CMK (cell line): ENCODE measurements around the gene ZNF277.

Experiments
- DNase-seq: peaks from one replicate; pipeline ENCODE4 v3.0.0-alpha.2; 2010; ENCODE audit warnings: low read depth

Gene ZNF277

DNA sequence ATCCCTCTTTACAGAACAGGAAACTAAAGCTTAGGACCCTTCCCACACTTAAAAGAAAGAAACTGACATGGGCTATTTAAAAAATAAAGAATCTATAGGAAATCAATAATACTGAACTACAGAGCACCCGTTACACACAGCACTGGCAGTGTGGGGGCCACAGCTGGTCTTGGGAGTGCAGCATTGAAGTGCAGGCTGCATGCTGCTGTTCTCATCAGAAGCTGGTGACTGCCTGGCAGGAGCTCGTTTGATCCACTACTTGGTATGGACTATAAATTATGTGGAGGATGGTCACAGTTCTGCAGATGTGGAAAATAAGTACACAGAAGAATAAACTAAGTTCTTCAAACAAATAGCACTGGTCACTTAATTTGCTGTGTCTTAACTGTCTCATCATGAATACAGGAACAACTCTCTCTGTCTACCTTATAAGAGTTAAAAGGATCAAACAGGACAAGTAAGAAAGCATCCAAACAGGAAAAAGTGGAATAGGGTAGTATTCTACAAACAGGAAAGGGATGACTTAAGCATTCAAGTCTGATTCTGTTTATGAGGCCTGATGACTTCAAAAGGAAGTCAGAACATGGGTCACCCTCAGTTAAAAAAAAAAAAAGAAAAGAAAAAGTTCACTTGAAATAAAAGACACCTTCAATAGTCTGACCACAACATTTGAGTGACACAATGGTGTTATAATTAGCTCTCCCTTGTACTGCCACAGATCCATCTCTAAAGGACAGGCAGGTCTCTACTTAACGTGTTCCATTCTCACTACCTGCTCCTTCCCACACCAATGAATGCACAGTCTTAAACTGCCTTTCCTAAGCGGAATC lies 21.3 kb upstream of the ZNF277 start:
- DNase-seq: no peak

DNA sequence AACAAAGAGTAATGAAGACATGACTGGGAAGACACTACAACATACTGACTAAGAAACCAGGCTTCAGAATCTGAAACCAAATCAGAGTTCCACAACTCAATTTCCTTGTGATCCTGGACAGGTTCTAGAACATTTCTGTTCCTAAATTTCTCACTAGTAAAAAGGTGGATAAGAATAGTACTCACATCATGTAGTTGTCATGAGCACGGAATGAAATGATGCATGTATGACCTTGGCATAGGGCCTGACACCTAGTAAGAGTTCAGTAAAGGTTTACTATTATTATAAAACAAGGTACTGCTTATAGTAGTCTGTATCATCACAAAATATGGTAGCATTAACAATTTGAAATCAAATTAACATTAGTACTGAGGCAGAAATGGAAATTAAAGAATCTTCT lies 20.2 kb upstream of the ZNF277 start:
- no peak for DNase-seq

DNA sequence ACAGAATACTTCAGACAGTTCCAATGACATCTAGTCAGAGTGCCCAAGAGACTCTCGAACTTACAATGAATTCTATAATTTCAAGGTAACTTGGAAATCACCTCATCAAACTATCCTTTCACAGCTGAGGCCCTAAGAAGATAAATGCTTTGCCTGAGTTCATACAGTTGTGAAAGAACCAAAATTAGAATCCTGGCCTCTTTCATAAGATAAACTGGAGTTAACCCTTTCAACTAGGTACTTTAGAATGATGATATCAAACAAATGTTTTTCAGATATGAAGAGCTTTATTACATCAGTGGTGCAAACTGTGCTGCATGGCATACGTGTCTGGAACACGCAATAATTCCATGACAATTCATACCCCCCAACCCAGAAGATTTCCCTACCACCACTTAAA lies 18.2 kb upstream of the ZNF277 start:
- DNase-seq: no peak

DNA sequence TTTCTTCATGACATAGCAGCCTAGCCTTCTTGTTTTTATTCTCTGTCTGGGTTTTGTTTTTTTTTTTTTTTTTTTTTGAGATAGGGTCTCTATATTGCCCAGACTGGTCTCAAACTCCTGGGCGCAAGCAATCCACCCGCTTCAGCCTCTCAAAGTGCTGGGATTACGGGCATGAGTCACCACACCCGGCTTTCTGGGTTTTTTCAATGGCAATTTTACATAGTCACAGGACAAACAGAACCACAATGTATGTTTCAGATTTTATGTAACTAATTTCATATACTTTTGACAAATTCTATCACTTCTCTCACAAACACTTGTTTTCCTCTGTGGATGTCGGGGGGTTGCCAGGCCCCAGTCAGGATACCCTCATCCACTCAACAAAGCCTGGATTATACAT lies 16.8 kb upstream of the ZNF277 start:
- DNase-seq: no peak

DNA sequence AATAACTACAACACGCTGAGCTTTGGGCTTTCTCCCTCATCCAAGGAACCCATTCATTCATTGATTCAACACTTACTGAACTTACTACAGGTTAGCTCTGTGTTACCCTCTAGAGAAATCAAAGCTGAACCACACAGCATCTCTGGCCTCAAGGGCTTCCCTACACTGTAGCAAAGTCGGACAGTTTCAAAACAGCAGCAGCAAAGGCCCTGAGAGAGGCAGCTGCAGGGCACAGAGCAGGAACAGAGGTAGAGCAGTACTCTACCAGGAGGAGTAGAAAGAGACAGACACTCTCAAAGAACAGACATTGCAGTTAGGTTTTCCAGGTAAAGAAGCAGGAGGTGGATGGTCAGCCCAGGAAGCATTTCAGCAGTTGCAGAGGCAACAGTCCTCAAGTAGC lies 16.4 kb upstream of the ZNF277 start:
- DNase-seq: no peak

DNA sequence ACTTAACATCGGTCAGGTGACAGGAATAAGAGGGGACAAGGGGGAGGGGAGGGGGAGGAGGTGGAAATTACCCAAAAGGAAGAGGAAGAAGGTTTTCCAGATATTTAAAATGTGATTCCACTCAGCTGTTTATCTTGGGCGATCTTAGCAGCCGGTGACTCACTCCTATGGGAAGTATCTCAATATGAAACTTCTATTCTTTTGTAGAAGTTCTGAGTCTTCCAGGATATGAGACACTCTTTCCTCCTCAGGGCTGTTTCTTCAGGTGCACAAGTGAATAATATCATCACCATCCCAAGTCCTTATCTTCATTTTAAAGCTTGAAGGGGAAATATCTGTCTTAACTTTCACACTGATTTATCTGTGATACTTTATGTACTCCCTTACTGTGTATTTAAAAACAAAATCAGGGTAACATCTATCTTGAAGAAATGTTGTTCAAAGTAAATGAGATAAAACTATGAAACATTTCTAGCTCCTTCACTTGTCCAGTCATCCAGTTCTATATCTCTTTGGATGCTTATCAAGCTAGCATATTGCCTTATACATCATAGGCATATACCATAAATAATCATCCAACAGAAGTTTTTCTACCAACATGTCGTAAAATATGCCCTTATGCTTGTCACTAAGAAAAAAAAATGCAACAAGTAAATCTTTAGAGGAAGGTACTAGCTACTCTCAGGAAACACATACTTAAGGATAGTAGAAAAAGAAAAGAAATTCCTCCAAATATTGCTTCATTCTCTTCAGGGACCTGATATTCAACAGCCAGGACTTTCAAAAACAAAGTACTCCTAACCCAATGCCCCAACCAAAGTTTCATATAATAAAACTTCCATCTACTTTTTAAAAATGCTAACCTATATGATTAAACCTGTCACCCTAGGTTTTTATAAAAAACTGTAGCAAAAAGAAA lies 14.0 kb upstream of the ZNF277 start:
- no peak for DNase-seq

DNA sequence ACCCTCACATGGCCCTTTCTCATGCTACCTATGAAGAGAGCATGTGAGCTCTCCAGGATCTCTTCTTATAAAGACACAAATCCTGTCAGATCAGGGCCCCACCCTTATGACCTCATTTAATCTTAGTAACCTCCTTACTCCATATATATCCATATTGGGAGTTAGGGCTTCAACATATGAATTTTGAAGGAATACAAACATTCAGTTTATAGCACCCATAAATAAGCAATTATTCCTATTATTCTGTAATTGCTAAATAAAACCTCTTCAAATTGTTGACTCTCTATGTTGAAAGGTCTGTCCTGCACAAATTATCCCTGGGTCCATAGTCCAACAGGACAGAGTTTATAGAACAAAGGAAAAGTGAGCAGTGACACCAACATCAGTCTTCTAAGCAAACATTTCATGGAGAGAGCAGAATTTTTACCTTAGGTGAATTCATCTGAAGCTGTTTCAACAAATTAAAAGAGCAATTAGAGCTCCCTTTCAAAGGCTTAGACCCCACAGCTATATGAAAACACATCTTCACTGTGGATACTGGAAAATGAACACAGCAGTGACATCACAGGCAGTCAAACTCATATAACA lies 12.5 kb upstream of the ZNF277 start:
- no peak for DNase-seq

DNA sequence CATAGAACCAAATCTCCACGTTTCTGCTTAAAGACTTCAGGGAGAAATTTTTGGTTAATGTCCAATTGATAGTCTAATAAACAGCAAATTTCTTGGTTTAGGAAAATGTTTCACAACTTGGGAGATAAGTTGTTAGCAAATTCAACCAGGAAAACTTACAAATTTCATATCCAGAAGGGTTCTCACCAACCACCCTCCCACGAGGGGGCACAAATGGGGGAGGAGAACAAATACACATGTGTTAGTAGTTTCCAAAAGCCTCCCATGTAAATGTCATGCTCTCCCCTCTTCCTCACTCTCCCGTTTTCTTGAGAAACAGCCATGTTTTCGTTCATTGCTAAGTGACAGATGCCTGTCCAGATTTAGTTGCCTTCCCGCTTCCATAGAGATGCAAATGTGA lies 10.8 kb upstream of the ZNF277 start:
- DNase-seq: no peak

DNA sequence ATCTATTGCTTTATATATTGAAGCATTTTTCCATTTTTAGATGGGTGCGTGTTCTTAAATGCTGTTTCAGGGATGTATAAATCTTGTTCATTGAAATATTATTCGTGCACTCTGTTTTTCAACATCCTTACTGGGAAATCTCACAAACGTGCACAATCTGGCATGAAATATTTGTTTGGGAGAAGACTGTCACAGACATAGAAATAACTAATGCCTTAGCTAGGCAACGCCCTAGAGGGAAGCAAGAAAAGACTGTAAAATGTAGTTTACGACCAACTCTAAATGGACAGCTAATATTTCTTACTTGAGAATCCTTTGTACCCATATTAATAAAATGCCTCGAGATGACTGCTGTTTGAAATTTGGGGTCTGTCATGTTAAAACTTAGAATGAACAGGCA lies 9.2 kb upstream of the ZNF277 start:
- no peak for DNase-seq

DNA sequence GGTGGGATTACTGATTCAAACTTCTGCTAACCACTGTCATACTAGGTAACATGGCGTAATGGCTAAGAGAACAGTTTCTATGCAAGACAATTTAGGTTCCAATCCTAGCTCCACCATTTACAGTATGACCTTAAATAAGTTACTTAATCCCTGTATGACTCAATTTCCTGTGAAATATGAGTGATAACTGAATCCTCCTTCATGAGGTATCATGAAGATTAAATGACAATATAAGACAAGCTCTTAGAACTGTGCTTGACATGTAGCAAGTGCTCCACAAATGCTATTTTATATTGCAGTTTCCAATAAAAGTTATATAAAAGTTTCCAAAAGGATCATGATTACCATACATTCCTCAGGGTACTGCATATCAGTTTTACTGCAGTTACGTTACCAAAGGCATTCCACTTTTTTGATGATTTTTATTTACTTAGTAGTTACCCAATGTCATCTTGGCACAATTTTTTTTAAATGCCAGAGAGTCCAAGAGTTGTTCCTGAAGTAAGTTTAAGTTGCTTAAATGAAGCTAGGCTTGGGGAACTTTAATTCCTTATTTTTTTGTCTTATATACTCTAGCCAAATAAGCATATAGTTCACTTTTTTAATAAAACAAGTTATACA lies 7.3 kb upstream of the ZNF277 start:
- DNase-seq: no peak

DNA sequence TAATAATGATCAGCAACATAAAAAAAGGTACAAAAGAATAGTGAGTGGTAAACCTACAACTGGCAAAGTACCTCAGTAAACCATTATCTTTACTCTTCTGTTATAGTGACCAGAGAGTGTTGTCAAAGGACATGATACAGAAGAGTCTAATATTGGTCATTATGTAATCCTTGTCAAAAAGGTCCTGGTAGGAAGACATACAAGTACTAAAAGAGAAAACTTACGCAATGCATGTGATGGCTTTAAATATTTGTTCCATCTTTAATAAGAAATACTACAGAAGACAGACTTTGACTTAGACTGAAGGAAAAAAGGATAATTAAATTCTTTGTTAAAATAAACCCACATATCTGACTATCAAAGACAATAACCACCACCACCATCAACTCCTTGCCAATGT lies 6.8 kb upstream of the ZNF277 start:
- no peak for DNase-seq

DNA sequence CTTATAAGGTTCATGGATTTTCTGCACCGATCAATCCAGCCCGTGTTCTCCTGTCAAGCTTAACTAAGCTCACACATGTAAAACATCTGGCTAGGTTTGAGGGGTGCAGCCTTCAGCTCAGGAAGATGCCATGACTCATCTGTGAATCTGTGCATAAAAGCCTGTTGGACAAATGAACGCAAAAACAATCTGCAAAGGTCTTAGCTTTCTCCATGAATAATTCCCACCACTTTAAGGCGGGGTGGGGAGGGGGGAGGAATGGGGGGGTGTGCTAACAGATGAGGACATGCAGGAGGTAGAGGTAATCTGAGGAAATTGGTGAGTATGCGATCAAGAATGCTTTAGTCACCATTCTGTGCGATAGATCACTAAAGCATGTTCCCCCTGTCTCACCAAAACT lies 5.1 kb upstream of the ZNF277 start:
- no peak for DNase-seq

DNA sequence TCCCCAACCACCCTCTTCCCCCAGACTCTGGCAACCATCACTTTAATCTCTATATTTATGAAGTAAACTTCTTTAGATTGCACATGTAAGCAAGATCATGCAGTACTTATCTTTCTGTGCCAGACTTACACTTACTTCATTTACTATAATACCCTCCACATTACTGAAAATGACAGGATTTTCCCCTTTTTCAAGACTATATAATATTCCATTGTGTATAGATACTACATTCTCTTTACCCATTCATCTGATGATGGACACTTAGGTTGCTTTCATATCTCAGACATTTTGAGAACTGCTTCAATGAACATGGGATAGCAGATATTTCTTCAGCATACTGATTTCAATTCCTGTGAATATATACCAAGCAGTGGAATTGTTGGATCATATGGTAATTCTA lies 4.7 kb upstream of the ZNF277 start:
- no peak for DNase-seq

DNA sequence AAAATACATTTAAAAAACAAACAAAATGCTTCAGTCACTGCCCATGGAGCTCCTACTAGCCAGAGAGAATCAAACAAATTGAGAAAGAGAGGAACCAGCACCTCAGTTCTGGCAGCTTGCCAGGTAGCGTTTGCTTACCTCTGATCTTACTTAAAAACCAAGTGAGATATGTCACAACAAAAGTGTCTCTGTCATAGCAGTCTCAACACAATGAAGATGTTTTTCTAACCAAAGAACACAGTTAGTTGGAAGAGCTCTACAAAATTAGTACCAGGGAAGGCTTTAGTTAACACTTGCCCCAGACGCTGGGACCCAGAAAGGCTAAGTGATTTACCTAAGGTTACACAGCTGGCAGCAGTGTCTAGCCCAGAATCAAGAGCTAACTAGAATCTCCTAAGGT lies 3.7 kb upstream of the ZNF277 start:
- no peak for DNase-seq

DNA sequence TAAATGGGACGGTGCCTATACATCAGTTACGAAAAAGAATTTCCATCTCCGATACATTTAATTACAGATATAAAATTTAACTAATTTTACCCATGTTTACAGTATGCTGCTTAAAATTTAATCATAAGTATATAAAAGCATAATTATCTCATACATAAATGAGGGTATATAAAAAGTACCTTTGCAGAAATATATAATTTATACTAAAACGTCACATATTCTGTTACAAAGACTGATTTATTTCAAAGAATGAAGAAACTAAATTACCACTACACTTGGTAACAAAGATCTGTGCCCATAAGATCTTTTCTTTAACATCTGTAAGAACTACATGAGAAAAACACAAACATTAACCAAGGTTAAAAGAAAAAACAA lies 3.1 kb upstream of the ZNF277 start:
- no peak for DNase-seq

DNA sequence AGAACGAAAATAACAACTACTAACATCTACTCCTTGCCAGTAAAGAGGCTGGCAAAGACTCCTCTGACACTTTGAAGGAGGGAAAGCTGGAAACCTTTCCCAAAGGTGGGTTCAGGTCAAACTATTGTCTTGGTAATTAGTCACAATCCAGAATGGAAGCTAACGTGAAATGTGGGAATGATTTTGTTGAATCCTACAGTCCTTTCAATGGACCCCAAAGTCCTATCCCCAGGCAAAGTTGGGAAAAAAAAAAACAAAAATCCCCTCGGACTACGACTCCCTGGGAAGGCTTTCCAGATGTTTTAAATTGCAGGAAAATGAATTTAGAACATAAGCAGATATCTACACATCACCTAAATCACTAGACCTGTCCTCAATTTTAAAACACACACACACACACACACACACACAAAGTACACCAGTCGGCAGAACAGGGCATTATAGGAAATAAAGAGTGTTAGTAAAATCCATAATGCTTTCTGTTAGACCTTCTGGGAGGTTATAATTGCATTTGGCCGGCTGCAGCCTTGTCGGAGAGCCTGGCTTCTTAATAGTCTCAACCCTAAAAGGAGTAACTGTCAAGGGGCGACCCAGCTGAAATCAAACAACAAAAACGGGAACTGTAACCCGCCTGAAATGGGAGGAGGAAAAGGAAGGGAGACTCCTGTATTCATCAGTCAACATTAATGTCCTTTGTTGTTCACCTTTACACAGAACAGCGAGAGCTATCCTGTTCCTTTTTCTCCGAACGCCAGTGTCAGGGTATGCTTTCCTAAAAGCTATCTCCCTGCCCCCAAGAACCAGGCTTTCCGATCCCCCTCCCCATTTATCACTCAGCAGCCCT lies 1.8 kb upstream of the ZNF277 start:
- no peak for DNase-seq

DNA sequence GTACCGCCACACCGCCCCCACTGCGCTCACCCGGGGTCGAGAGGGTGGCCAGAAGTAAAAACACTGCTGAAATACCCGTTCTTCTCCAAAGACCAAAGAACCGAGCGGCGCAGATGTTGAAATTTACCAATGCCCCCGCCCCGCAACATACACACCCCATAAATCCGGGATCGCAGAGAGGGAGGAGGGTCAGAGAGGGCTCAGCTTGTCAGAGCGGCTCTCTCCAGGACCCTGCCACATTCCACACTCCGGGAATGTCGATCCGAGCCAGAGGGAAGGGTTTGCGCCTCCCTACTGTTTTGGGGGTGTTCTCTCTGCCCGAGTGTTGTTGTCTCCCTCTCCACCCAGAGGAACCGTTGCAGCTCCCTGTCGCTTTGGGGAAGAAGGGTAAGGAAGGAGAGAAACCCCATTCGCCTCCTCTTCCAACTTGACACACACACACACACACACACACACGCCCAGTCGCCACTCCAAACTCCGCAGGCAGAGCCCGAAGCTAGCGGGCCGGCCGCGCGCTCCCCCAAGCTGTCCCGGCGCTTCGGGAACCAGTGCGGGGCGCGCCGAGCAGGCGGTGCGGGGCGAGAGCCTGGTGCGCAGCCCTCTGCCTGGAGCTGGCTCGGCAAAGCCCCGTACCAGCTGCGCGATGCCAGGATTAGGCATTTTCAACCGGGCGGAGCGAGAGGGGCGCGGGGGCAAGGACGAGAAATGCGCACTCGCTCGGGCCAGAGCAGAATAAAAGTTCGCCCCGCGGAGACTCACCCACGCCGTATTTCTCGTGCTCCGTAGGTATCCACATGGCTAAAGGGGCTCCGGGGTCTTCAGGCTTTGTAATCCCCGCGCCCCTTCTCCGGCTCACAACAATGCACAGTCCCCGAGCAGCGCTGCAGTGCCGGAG lies 905 bp upstream of the ZNF277 start:
- peak; percentile 18 for DNase-seq

DNA sequence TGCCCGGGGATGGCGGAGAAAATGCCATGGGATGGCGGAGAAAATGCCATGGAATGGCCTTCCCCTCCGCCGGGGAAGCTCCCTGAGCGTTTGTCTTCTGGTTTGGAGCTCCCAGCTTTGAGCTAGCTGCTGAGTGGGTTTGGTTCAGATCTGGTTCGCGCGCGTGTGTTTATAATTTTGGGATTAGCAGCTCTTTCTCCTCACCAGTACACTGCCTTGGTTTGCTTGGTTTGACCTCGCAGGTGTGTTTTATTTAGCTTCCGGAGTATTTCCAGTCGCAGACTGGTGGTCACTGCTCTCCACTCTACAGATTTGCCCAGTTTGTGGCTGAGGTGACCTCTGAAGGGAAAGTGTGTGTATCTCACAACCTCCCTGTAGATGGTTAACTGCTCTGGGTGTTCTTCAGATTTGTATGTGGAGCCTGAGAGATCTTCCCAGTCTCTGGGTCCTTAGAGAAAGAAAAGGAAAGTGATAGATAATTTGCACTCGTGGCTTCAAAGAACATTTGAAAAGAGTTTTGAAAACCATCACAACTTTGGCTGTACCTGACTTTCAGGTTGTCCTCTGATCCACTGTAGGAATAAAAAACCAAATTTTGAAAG lies 597 bp downstream of the ZNF277 start:
- no peak for DNase-seq

DNA sequence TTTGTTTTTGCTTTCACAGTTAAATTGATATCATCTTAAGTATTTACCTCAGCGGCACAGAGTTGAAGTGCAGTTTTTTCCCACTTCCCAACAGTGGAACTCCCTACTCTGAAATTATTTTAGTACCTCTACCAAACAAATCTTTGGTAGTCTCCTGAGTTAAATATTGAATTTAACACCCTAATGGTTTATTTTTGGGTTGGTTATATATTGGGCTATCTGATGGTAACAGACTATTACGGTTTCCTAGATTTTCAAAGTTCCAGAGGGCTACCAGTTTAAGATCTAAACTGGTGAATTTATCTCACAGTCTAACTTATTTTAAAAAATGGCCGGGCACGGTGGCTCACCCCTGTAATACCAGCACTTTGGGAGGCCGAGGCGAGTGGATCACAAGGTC lies 1.3 kb downstream of the ZNF277 start:
- no peak for DNase-seq

DNA sequence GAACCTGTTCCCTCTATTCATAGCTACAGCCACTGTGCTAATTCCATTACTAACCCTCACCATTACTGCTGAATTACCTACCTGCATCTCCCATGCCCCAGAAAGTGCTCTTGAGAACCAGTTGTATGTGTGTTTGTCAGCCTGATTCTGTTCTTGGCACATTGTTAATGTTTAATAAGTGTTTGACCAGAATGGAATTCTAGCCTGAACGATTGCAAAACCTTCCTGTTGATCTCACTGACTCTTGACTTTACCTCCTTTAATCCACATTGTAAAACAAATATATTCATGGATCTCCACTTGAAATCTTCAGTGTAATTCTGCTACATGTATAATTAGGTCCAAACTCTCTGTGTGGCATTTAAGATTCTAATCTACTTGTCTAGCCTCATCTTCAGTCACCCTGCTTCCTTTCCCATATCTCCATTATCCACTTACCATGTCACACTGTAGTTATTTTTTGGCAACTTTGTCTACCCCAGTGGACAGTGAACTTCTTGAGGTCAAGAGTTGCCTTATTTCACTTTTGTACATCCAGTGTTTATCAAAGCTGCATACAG lies 4.9 kb downstream of the ZNF277 start:
- no peak for DNase-seq
